HG03457 (cell line): ENCODE data around the gene DLGAP1.

Source experiments
- ATAC-seq: cut with Tn5 transposase; IDR thresholded peaks from one replicate; pipeline ENCODE4 v1.9.1; 2021; ENCODE audit warnings: moderate number of reproducible peaks; ENCODE audit not compliant: unreplicated experiment

The DLGAP1 gene

GRCh38 chr18:3906116-3906750, 548.9 kb downstream of the DLGAP1 start:
- no peak for ATAC-seq

- ATAC-seq, result no peak
Observed at GRCh38 chr18:3903337-3903736, 551.8 kb downstream of the DLGAP1 start.

GRCh38 chr18:3902676-3903075, 552.4 kb downstream of the DLGAP1 start:
- no peak for ATAC-seq

GRCh38 chr18:3901811-3902210, 553.3 kb downstream of the DLGAP1 start:
- no peak for ATAC-seq

- ATAC-seq, result no peak
Observed at GRCh38 chr18:3901042-3901441, 554.1 kb downstream of the DLGAP1 start.

GRCh38 chr18:3900327-3900726, 554.8 kb downstream of the DLGAP1 start:
- ATAC-seq, result no peak

GRCh38 chr18:3898861-3899613, 556.1 kb downstream of the DLGAP1 start:
- no peak for ATAC-seq

- no peak for ATAC-seq
Observed at GRCh38 chr18:3892152-3892551, 563.0 kb downstream of the DLGAP1 start.

- no peak for ATAC-seq
Observed at GRCh38 chr18:3891245-3891644, 563.9 kb downstream of the DLGAP1 start.

- ATAC-seq, result no peak
Observed at GRCh38 chr18:3889803-3890202, 565.3 kb downstream of the DLGAP1 start.

- ATAC-seq, result no peak
Observed at GRCh38 chr18:3889121-3889520, 566.0 kb downstream of the DLGAP1 start.

GRCh38 chr18:3886575-3887322, 568.4 kb downstream of the DLGAP1 start:
- no peak for ATAC-seq

- no peak for ATAC-seq
Observed at GRCh38 chr18:3885209-3885792, 569.8 kb downstream of the DLGAP1 start.

GRCh38 chr18:3879836-3880120, 575.3 kb downstream of the DLGAP1 start:
- no peak for ATAC-seq

- no peak for ATAC-seq
Observed at GRCh38 chr18:3879114-3879835, 575.8 kb downstream of the DLGAP1 start.

- no peak for ATAC-seq
Observed at GRCh38 chr18:3878401-3878800, 576.7 kb downstream of the DLGAP1 start.

- ATAC-seq, result no peak
Observed at GRCh38 chr18:3877678-3878077, 577.4 kb downstream of the DLGAP1 start.

GRCh38 chr18:3875961-3876360, 579.1 kb downstream of the DLGAP1 start:
- no peak for ATAC-seq

GRCh38 chr18:3875376-3875775, 579.7 kb downstream of the DLGAP1 start:
- no peak for ATAC-seq

GRCh38 chr18:3874581-3874980, 580.5 kb downstream of the DLGAP1 start:
- no peak for ATAC-seq

GRCh38 chr18:3874125-3874524, 581.0 kb downstream of the DLGAP1 start:
- ATAC-seq, result no peak
